ENCODE measurements around the gene AKAP5.

- TF ChIP-seq POLR2A (IDR thresholded peaks at IDR 0.05; ENCODE audit: low read depth, low read length) = no peak
- no peak for TF ChIP-seq POLR2AphosphoS5 (IDR thresholded peaks at IDR 0.05; ENCODE audit: low read depth, low read length)
- no peak for TF ChIP-seq TAF1 (IDR thresholded peaks at IDR 0.05; ENCODE audit: borderline replicate concordance, low read depth, low read length)
Measured at GRCh38 chr14:64434528-64434927, 30.8 kb upstream of the AKAP5 start.

Measured in GM12892 (cell line).